COR-L47 (cell line): ENCODE data around the gene TRIM49.
"Not testable (repeated sequence)": the region's sequence is repeated elsewhere in the genome, so short reads cannot be mapped to it uniquely, and the experiment has no call there.

Source experiments
- DNase-seq: peaks from one replicate; lab custom pipeline; 2025; lab: John Stamatoyannopoulos, UW

TRIM49 gene, protein sequence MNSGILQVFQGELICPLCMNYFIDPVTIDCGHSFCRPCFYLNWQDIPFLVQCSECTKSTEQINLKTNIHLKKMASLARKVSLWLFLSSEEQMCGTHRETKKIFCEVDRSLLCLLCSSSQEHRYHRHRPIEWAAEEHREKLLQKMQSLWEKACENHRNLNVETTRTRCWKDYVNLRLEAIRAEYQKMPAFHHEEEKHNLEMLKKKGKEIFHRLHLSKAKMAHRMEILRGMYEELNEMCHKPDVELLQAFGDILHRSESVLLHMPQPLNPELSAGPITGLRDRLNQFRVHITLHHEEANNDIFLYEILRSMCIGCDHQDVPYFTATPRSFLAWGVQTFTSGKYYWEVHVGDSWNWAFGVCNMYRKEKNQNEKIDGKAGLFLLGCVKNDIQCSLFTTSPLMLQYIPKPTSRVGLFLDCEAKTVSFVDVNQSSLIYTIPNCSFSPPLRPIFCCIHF

DNA sequence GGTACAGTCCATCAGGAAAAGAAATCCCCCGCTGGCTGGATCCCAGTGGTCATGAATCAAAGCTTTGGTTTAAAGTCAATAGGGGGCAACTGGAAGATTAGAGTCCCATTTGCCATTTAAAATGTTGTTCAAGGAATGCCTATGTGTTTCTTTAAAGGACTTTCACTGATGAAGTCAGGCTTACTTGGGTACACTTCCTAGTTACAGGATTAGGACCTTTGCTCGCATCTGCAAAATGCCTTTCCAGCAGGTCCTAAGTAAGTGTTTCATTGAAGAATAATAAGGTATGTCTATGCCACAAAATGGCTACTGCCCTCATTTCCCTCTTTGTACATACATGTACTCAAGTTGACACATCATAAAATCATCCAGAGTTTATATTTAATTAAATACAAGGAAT lies at the start of gene TRIM49:
TRIM49 (minus strand) TSS at position 101 of the 400 bp plus-strand sequence. CDS start 4,106 bp downstream, outside the sequence.
- not testable (repeated sequence) for DNase-seq

DNA sequence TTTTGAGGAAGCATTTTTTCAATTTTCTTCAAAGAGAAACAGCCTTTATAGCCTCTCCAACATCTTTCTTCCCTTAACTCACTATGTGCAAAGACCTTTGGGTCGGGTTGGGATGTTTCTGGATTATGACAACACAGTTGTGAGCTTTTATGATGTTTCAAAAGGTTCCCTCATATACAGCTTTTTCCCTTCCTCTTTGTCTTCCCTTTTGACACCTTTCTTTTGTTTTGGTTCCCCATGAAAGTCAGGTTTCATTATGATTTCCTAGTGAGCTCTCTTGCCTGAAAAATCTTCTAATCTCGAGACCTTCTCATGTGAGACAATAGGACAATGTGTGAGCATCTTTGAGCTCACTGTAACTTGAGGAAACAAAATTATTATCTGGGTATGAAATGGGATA lies 18.3 kb upstream of the TRIM49 start:
- DNase-seq, result not testable (repeated sequence)

GRCh38 chr11:89820008-89820407 lies 11.6 kb upstream of the TRIM49 start:
- not testable (repeated sequence) for DNase-seq

GRCh38 chr11:89813535-89813934 lies 5.2 kb upstream of the TRIM49 start:
- DNase-seq, result not testable (repeated sequence)

DNA sequence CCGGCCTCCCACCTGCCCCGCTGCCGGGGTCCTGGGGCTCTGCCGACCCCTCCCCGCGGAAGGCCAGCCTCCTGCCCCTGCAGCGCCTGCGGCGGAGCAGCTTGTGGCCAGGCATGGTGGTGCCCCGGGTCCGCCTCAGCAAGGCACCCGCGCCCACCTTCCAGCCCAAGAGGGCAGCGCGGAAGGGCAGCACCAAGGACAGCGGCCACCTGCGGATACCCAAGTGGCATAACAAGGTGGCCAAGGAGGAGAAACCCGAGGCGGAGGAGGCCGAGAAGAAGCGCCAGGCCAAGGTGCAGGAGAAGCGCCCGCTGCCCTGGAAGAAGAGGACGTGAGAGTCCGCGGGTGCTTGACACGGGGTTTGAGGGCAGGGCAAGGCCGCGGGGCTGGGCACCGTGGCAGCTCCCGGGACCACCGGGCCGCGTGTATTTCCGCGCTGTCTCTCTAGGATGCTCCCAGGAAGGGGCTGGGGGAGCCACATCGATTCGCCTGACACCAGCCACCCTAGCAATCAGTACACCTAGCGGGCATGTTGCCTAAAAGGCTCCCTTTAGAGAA lies 20.8 kb downstream of the TRIM49 start:
- not testable (repeated sequence) for DNase-seq

- not testable (repeated sequence) for DNase-seq
Observed at GRCh38 chr11:89785726-89786125, 22.6 kb downstream of the TRIM49 start.

DNA sequence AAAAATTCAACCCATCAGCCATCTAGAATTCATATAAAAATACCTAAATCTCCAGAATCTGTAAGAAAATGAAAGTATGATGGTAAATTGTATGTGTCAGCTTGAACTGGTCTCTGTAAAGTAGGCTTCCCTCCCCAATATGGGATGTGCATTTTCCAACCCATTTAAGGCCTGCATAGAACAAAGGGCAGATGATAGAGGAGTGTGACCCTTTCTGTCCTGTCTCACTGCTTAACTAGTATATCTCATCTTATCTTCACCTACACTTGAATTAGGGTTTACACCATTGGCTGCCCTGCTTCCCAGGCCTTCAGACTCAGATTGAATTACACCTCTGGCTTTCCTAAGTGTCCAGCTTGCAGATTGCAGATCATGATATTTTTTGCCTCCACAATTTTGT lies 57.6 kb downstream of the TRIM49 start:
- not testable (repeated sequence) for DNase-seq
